Endodermal cell (in vitro differentiated cells): ENCODE data around the gene GPR171. TPM values are rescaled to one million over a fixed set of nuclear protein-coding genes. Genes with fewer than 3 reads are reported as not detected.
A peak's percentile ranks its signal among the peaks of the same experiment; 100 is the strongest.

Source experiments
- DNase-seq: peaks from one replicate; pipeline ENCODE4 v3.0.0-alpha.2; 2017
- H3K27ac ChIP-seq: 2 replicates; pipeline ENCODE4 v1.5.1; 2013; ENCODE audit warnings: mild to moderate bottlenecking, low read depth, low read length, moderate library complexity
- H3K27me3 ChIP-seq: 2 replicates; pipeline ENCODE4 v1.6.1; 2013; ENCODE audit warnings: mild to moderate bottlenecking, low read length, moderate library complexity; ENCODE audit not compliant: insufficient read depth, control insufficient read depth, poor library complexity, severe bottlenecking
- H3K36me3 ChIP-seq: 2 replicates; pipeline ENCODE4 v1.7.0; 2013; ENCODE audit warnings: mild to moderate bottlenecking, low read length, moderate library complexity; ENCODE audit not compliant: control insufficient read depth, insufficient read depth
- H3K4me1 ChIP-seq: one replicate; pipeline ENCODE4 v1.7.0; 2013; ENCODE audit warnings: low read length; ENCODE audit not compliant: control insufficient read depth, insufficient read depth
- H3K4me3 ChIP-seq: 2 replicates; pipeline ENCODE4 v1.5.1; 2013; ENCODE audit warnings: mild to moderate bottlenecking, low read length, moderate library complexity
- H3K9ac ChIP-seq: 2 replicates; pipeline ENCODE4 v1.6.1; 2013; ENCODE audit warnings: mild to moderate bottlenecking, low read length, moderate library complexity; ENCODE audit not compliant: poor library complexity, severe bottlenecking; ENCODE audit errors: extremely low read depth
- H3K9me3 ChIP-seq: 2 replicates; pipeline ENCODE4 v1.6.1; 2013; ENCODE audit warnings: mild to moderate bottlenecking, low read length, moderate library complexity; ENCODE audit not compliant: control insufficient read depth
- H3K27ac Mint-ChIP-seq: 2 replicates; pipeline ENCODE4 v1.8.0; 2020; ENCODE audit warnings: mixed read lengths
- H3K27me3 Mint-ChIP-seq: 2 replicates; pipeline ENCODE4 v1.8.0; 2021; ENCODE audit warnings: mild to moderate bottlenecking, mixed read lengths; ENCODE audit not compliant: insufficient read depth
- H3K36me3 Mint-ChIP-seq: 2 replicates; pipeline ENCODE4 v1.8.0; 2020; ENCODE audit warnings: low read depth, mixed read lengths
- H3K4me1 Mint-ChIP-seq: 2 replicates; pipeline ENCODE4 v1.8.0; 2020; ENCODE audit warnings: mixed read lengths
- H3K4me3 Mint-ChIP-seq: 2 replicates; pipeline ENCODE4 v1.8.0; 2020; ENCODE audit warnings: mild to moderate bottlenecking, moderate library complexity, mixed read lengths
- H3K9me3 Mint-ChIP-seq: 2 replicates; pipeline ENCODE4 v1.8.0; 2020; ENCODE audit warnings: mild to moderate bottlenecking, mixed read lengths
- CTCF ChIP-seq: fragments of 200-600 bp; sonication (generic); conservative IDR thresholded peaks from 2 replicates; pipeline ENCODE4 v1.5.0; 2021; ENCODE audit warnings: antibody characterized with exemption, mild to moderate bottlenecking
- WGBS, 2 experiments: methylation state at CpG; one replicate each; pipeline versions ENCODE4 v1.1.5 to v1.1.7; 2013; ENCODE audit warnings: missing lambda C conversion rate in 2 of 2, mixed read lengths in 1 of 2; ENCODE audit not compliant: insufficient coverage in 1 of 2, insufficient read length in 1 of 2; 5-methylcytosine and 5-hydroxymethylcytosine counted together
- total RNA-seq, 2 donors: library from RNA; stranded (reverse); fragmentation: NEBNext Ultra II Directional in 1 of 2; extraction: Animal tissue kit (Norgen Biotek cat#: 25700) in 1 of 2; gene quantifications; 2 replicates in 1 of 2; 3 replicates in 1 of 2; pipeline ENCODE4 v1.2.1, GENCODE V29; 2021

GPR171 gene
- total RNA-seq, 2 donors from 2014 or later, result not detected

- Histone ChIP-seq H3K4me3 (no peak overlapping the region), H3K27me3 (no peaks in the 10 kb centered on the region), H3K4me1 (no peaks in the 10 kb centered on the region), H3K9me3 (no peaks in the 10 kb centered on the region), H3K36me3 (no peaks in the 10 kb centered on the region), H3K27ac (no peak overlapping the region), H3K9ac (no peak overlapping the region)
- H3K4me1 Mint-ChIP-seq, result peaks cover 21% of the 10 kb centered on the region
- H3K9me3 Mint-ChIP-seq, result no peaks in the 10 kb centered on the region
- no peak overlapping the region for H3K4me3 Mint-ChIP-seq
- TF ChIP-seq CTCF, result no peak
- H3K27ac Mint-ChIP-seq, result peak overlapping the region; percentile 50
- 86 to 100% methylated on average over 1 to 5 of the region's 5 CpGs for WGBS, 2 experiments
- H3K27me3 Mint-ChIP-seq, result no peaks in the 10 kb centered on the region
- DNase-seq, result no peak
- H3K36me3 Mint-ChIP-seq, result peaks cover 3% of the 10 kb centered on the region
Measured at GRCh38 chr3:151182349-151183079, 20.5 kb downstream of the GPR171 start.

GRCh38 chr3:151178208-151178845, 24.7 kb downstream of the GPR171 start:
- H3K36me3 Mint-ChIP-seq, result peaks cover 4% of the 10 kb centered on the region
- no peaks in the 10 kb centered on the region for H3K4me1 ChIP-seq
- no peaks in the 10 kb centered on the region for H3K9me3 ChIP-seq
- WGBS, 2 experiments, result 93% methylated on average over 2 of the region's 2 CpGs; no CpG with 5 or more reads in 1 of the 2 experiments
- no peak overlapping the region for H3K27ac ChIP-seq
- no peaks in the 10 kb centered on the region for H3K27me3 ChIP-seq
- H3K4me3 ChIP-seq, result no peak overlapping the region
- no peaks in the 10 kb centered on the region for H3K9me3 Mint-ChIP-seq
- no peak overlapping the region for H3K4me3 Mint-ChIP-seq
- H3K9ac ChIP-seq, result no peak overlapping the region
- peaks cover 20% of the 10 kb centered on the region for H3K4me1 Mint-ChIP-seq
- H3K27ac Mint-ChIP-seq, result no peak overlapping the region
- no peaks in the 10 kb centered on the region for H3K27me3 Mint-ChIP-seq
- H3K36me3 ChIP-seq, result no peaks in the 10 kb centered on the region
- TF ChIP-seq CTCF, result no peak
- no peak for DNase-seq

GRCh38 chr3:151175952-151176351, 27.1 kb downstream of the GPR171 start:
- H3K9me3 ChIP-seq, result no peaks in the 10 kb centered on the region
- no peaks in the 10 kb centered on the region for H3K36me3 ChIP-seq
- Mint-ChIP-seq H3K27me3 (no peaks in the 10 kb centered on the region), H3K36me3 (peaks cover 4% of the 10 kb centered on the region), H3K4me3 (no peak overlapping the region), H3K9me3 (no peaks in the 10 kb centered on the region), H3K27ac (no peak overlapping the region), H3K4me1 (peaks cover 9% of the 10 kb centered on the region)
- H3K9ac ChIP-seq, result no peak overlapping the region
- no peak overlapping the region for H3K4me3 ChIP-seq
- TF ChIP-seq CTCF, result no peak
- DNase-seq, result no peak
- no peak overlapping the region for H3K27ac ChIP-seq
- H3K4me1 ChIP-seq, result no peaks in the 10 kb centered on the region
- H3K27me3 ChIP-seq, result no peaks in the 10 kb centered on the region
- 93 to 100% methylated on average over 1 to 2 of the region's 2 CpGs for WGBS, 2 experiments
